GM21381 (cell line): ENCODE results near the gene MADD.

Source experiments
- ATAC-seq: cut with Tn5 transposase; IDR thresholded peaks from one replicate; pipeline ENCODE4 v1.9.1; 2021; ENCODE audit warnings: mild to moderate bottlenecking, moderate library complexity; ENCODE audit not compliant: unreplicated experiment

The MADD gene

DNA sequence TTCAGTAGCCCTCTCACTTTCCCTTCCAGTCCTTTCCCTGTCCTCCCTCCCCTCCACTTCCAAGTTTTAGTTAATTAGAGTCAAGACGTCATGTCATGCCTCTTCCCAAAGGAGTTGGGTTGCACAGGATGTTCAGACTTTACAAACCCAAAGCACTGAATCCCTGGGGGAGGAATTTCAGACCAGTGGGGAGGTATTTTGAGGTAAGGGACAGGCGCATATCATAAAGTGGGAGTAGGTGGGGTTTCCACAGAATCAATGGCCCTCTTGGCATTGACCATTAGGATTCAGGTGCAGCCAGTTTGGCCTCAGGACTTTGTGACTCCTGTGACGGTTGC is 20.6 kb upstream of the MADD start:
- ATAC-seq, result no peak

DNA sequence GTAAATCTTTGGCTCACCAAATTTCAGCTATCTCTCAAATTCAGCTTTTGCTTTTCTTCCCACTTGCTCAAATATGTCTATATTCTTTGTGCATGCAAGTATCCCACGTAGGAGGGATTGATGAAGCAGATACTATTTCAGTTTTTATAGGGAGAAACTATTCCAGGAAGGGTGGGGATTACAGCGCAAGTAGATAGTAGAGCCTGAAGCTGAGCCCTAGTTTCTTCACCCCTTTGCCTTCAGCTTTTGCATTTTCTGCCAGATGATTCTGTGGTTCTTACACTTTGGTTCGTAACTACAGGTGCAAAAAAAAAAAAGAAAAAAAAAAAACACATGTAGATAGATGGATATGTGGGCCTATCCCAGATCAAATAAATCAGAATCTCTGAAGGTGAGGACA is 18.2 kb upstream of the MADD start:
- ATAC-seq, result no peak

DNA sequence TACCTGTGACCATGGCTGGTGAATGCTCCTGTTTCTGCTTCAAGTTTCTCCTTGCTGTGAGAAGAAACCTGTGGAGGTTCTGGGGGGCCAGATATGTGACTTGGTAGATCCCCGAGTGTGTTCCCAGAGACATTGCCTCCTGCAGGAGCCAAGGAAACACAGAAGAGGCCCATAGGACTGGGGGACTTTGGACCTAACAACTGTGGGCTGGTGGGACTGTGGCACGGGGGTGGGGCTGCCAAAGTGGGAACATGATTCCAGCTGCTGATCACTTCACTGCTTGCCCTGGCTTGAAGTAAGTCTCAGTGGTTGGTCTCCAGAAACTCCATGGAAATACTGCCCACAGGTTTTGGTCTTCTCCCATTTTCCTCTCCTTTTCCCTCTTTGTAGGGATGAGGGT is 16.3 kb upstream of the MADD start:
- ATAC-seq, result no peak

DNA sequence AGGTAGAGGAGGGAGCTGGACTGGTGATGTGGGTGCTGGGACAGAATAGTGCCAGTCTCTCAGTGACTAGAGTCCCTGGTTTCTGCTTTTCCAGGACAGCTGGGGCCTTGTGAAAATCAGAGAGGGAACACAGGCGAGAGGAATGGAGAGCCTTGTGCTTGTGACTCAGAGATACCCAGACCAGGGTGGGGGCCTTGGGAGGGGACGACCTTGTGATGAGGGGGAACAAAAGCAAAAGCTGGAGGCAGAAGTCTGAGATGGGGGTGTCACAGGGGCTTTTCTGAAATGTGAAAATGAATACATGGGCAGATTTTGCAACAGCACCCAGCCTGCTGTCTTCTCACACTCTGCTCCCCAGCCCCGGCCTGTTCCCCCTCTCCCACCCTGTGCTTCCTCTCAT is 15.5 kb upstream of the MADD start:
- no peak for ATAC-seq

DNA sequence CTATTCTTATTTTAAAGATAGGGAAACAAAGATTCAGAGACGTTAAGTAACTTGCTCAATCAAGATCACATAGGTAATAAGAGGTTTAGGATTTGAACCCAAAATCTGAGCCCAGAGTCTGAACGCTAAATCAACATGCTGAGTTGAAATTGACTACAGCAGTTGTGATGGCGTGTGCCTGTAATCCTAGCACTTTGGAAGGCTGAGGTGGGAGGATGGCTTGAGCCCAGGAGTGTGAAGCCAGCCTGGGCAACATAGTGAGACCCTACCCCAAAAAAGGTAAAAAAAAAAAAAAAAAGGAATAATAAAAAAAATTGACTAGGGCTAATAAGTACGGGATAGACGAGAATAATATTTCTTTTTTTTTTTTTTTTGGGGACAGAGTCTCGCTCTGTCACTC is 13.6 kb upstream of the MADD start:
- ATAC-seq, result no peak

- no peak for ATAC-seq
Measured at GRCh38 chr11:47257177-47257516, 12.8 kb upstream of the MADD start.

- no peak for ATAC-seq
Measured at GRCh38 chr11:47257517-47258316, 12.2 kb upstream of the MADD start, which contains the start of gene NR1H3. TSS of gene NR1H3 (plus strand) at chr11:47257996. CDS start at chr11:47259217, 1,221 bp downstream.

DNA sequence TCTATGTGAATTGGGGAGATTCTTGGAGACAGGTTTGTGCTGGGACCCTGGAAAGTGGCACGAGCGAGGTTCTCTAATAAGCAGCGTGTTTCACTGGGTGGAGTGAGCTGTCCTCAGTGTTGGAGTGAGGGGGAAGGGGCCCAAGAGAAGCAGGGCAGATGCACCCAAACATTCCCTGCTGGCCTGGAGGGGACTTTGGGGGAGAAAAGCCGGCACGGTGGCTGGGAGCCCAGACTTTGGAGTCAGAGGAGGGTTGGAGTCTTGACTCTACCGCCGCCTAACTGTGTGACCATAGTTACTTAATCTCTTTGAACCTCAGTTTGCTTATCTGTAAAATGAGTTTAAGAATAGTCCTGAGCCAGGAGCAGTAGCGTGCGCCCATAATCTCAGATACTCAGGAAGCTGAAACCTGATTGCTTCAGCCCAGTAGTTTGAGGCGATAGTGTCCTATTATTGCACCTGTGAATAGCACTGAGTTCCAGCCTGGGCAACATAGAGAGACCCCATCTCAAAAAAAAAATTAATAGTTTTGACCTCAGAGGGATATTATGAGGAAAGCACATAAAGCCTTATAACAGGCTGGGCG is 11.5 kb upstream of the MADD start:
- ATAC-seq, result no peak

DNA sequence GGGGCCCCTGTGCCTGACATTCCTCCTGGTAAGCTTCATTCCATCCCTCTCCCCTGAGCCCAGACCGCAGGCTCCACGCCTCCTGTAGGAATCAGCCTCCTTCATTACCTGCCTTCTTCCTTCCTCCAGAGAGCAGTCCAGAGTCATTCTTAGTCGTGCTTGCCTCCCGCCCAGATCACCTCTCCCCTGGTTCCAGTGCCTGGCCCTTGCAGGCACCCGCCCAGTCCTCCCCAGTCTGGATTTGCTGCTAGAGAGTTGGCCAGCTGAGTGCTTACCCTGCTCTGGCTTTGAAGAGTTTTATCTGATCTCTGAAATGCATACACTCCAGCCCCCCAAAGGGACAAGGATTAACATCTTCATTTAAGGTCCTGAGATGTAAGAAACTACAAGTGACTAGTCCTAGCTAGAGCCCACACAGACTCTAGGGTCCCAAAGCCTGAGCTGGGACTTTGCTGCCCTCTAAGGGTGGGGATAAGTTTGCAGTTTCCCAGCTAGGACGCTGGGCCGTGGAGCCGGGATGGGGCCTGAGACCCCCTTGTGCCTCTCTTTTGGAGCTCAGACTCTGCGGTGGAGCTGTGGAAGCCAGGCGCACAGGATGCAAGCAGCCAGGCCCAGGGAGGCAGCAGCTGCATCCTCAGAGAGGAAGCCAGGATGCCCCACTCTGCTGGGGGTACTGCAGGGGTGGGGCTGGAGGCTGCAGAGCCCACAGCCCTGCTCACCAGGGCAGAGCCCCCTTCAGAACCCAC is 10.5 kb upstream of the MADD start:
- ATAC-seq, result no peak

DNA sequence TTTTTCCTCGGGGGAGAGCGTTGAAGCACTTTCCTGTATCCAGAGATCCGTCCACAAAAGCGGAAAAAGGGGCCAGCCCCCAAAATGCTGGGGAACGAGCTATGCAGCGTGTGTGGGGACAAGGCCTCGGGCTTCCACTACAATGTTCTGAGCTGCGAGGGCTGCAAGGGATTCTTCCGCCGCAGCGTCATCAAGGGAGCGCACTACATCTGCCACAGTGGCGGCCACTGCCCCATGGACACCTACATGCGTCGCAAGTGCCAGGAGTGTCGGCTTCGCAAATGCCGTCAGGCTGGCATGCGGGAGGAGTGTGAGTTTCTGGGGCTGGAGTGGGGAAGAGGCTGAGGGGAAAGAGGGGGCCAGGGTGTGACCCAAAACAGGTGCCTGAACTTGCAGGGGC is 9.6 kb upstream of the MADD start:
- no peak for ATAC-seq

DNA sequence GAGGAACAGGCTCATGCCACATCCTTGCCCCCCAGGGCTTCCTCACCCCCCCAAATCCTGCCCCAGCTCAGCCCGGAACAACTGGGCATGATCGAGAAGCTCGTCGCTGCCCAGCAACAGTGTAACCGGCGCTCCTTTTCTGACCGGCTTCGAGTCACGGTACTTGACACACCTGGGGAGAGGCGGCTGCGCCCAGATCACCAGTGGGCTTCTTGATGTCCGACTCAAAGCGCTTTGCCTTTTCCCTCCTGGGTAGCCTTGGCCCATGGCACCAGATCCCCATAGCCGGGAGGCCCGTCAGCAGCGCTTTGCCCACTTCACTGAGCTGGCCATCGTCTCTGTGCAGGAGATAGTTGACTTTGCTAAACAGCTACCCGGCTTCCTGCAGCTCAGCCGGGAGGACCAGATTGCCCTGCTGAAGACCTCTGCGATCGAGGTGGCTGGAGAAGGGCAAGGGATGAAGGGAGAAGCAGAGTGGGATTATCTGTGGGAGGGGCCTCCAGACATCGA is 8.6 kb upstream of the MADD start:
- no peak for ATAC-seq

DNA sequence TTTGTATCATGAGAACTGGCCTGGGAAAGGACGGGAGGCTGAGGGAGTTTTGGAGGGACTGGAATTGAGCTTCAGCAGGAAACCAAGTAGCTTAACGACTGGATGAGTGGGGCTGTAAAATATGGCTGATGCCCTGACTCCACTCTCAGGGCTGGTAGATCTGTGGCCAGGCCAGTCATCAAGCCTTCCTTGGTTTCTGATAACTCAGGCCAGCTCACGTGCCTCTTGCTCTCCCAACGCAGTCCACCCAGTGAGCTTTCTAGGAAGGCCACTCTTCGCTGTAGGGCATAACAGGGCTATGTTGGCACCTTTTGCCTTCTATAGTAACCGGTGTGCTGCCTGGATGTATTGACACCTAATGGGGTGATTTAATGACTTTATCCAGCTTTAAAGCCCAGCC is 5.8 kb upstream of the MADD start:
- ATAC-seq, result no peak

DNA sequence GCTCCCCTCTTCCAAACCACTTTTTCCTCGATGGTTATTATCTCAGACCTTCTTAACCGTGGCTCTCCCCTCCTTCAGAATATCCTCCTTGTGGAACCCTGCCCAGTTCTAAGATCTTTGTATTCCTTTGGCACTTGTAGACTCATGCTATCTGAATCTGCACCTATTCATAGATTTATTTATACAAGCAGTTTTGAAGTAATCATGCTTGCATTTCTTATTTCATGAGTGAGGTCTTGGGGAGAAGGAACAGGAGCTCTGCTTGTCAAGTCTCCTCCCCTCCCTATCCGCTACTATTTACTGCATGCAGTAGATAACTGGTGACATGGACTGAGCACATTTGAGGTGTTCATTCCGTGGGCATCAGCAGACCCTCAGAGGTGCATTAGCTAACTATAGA is 5.4 kb upstream of the MADD start:
- ATAC-seq, result no peak

- no peak for ATAC-seq
Measured at GRCh38 chr11:47267876-47268275, 2.1 kb upstream of the MADD start.

- ATAC-seq, result no peak
Measured at GRCh38 chr11:47268448-47269001, 1.4 kb upstream of the MADD start.

DNA sequence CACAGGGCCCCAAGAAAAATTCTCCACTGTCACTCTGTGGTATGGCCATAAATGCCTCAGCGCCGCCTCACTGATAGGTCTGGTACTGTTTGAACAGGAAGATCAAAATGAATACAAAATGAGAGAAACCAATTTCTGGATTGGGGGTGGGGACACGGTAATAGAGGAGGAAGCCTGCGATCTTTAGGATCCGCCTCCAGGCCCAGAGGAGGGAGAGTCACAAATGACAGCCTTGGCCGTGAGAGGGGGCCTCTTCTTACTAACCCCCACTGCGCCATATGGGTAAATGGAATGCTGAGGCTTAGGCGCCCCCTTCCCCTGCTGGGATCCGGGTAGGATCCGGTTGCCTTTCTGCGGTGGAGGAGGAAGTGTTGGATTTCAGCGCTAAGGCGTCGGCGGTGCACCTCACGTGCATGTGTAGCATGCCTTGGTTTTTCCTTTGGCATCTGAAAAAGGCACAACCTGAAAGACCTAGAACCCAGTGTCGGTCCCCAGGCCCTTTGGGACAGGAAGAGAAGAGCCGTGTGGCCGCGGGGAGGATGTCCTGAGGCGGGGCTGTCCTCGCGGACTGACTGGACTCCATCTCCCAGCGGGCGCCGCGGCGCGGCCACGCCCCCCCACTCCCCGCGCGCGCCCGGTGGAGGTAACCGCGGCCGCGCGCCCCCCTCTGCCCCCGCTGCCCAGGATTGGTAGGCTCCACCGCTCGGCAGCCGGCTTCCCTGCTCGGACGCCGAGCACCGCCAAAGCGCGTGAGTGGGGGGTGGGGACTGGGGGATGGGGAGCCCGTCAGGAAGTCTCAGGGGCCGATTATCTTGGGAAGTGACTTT is 718 bp upstream of the MADD start:
- peak; percentile 43 for ATAC-seq

DNA sequence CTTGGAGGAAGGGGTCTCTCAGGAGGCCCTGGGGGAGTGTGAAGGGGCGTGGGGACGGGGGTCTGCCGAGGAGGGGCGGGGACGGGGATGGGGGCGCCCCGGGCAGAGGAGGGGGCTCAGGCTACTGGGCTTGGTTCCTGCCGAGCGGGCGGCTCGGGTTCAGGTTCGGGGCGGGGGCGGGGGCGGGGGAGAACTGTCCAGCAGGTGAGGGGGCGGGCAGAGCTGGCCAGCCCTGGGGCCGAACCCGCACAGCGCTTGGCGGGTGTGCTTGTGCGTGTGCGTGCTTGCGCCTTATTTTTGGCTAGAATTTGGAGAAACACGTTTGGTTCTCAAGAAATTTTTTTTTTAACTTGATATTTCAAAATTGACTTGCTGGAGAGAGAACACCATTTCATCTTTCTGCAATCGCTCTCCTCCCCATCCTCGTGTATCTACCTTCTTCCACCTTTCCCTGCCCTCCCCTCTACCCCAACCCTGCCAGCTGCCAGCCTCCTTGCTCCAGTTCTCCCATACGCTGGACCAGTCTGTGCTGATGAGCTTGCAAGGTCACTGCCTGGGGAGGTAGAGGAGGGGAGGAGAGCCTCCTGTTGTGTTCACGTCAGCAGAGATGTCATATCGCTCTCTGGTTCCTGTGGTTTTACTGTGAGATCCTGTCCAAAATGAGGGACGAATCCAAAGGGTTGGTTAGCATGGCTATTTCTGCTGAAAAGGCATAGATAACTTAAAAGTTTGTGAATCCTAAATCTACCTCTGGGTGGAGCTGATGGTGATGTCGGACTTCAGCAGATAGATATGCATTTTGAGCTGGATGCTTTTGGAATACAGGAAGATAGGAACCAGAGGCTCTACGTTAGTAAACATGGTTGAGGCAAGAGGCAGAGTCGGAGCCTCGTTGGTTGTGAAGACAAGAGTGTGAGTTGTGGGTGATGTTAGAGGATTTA is 668 bp downstream of the MADD start:
- no peak for ATAC-seq

DNA sequence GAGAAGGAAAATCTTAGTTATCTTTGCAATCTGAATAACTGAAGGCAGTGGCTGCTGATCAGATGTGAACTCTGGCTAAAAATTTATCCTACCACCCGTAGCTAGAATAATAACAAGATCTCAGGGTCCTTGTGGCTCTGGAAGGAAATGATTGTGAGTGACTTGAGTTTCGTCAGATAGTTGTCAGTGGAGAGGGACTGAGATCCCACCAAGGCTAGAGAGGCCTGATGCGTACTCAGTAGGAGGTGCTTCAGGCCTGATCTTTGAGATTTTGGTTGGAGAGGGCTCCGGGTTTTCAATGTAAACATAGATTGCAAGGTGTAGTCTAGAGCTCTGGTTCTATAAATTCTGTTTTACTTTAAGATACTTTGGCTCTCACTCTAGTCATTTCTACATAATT is 1.4 kb downstream of the MADD start:
- ATAC-seq, result no peak

DNA sequence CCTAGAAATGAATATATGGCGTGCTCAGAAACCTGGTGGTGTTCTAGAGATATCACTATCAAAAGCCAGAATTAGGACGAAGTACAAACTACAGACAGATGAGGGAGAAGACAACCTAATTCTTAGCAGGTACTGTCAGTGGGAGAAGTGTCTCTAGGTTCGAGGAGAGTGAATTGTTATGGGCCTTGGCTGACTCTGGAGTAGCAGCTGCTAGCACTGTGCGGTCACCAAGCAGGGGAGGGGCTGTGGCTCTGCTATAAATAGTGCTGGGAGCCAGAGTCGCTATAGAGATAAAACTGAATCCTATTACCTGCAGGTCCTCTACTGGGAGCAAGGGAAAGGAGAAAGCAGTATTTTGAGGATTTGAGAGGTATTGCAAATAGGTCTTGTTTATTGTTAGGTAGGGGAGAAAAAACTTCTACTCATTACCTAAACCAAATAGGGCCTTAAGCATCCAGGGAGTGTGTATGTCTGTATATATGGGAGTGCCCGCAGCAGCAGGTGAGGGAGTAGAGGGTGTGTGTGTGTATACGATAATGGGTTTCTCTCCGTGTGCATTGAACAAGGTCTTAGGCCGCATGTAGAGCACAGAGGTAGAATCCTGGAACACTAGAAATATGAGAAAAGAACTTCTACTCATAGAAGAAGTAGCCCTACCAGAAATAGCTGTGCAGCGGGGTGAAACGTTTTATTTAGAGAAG is 2.2 kb downstream of the MADD start:
- ATAC-seq, result no peak
